Stimulated activated effector memory CD8-positive, alpha-beta T cell treated with anti-CD3 and anti-CD28 coated beads, Interleukin-12 subunit alpha, Interleukin-12 subunit beta, amount 100 ng/mL, for 72 hours (primary cell): Measurements from ENCODE around the gene TSSK1B.
"Not testable (repeated sequence)": the region's sequence is repeated elsewhere in the genome, so short reads cannot be mapped to it uniquely, and the experiment has no call there.

ENCODE experiments used
- ATAC-seq: fragments of 150-1000 bp; cut with Tn5 transposase; 2 replicates; pipeline ENCODE4 v1.10.0; 2021
- DNase-seq, 2 donors: peaks; one replicate each; pipeline ENCODE4 v3.0.0; 2021 to 2022; ENCODE audit warnings: low spot score in 2 of 2
- H3K27ac Mint-ChIP-seq: one replicate; pipeline ENCODE4 v1.8.0; 2022; ENCODE audit warnings: mild to moderate bottlenecking, mixed read lengths
- H3K36me3 Mint-ChIP-seq: one replicate; pipeline ENCODE4 v1.8.0; 2022; ENCODE audit warnings: mild to moderate bottlenecking, mixed read lengths
- H3K4me1 Mint-ChIP-seq: one replicate; pipeline ENCODE4 v1.8.0; 2022; ENCODE audit warnings: mixed read lengths
- H3K4me3 Mint-ChIP-seq: one replicate; pipeline ENCODE4 v1.8.0; 2022; ENCODE audit warnings: mild to moderate bottlenecking, mixed read lengths
- H3K9me3 Mint-ChIP-seq: one replicate; pipeline ENCODE4 v1.8.0; 2022; ENCODE audit warnings: mixed read lengths

TSSK1B gene, protein sequence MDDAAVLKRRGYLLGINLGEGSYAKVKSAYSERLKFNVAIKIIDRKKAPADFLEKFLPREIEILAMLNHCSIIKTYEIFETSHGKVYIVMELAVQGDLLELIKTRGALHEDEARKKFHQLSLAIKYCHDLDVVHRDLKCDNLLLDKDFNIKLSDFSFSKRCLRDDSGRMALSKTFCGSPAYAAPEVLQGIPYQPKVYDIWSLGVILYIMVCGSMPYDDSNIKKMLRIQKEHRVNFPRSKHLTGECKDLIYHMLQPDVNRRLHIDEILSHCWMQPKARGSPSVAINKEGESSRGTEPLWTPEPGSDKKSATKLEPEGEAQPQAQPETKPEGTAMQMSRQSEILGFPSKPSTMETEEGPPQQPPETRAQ

DNA sequence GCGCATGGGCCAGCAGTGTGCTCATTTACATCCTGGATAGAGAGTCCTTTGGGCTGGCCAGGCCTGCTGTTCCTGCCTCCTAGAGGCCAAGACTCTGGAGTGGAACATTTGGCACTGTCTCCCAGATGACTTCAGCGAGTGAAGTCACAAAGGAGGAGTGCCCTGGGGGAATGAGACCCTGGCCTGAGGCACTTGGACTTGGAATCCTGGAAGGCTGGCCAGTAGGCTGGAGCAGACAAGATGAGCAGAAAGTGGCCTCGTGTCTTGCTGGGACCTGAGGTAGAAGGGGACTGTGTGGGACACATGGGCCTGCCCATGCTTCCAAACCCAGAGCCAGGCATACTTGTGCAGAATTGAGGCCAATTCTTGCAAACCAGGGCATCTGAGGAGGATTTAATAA is at the start of gene TSSK1B:
TSSK1B (minus strand) TSS at position 101 of the 400 bp plus-strand sequence. CDS start 150 bp downstream, outside the sequence.
- no peak for ATAC-seq
- Mint-ChIP-seq H3K9me3 (no peaks in the 10 kb centered on the region), H3K27ac (no peak within 1 kb of the TSS), H3K4me1 (no peaks in the 10 kb centered on the region), H3K36me3 (no peaks in the 10 kb centered on the region), H3K4me3 (no peak within 1 kb of the TSS)
- DNase-seq, result no peak

DNA sequence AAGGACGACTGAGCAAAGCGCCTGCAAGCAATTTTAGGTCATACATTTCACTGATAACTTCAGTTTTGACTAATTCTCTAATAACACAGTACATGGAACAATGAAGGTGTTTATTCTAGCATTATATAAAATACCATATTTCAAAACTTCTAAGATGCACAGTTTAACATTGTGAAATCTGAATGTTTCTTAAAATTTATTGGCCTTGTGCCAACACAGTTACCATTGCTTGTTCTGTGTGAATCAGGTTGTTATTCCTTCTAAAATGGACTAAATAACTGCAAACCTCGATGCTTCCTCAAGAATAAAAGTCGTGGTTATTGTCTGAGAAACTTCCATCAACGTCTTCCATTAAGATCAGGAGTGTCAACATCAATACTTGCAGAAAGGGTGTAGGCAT is 45.5 kb upstream of the TSSK1B start:
- Mint-ChIP-seq H3K4me1 (no peaks in the 10 kb centered on the region), H3K9me3 (no peaks in the 10 kb centered on the region), H3K27ac (no peak overlapping the region), H3K4me3 (no peak overlapping the region), H3K36me3 (no peaks in the 10 kb centered on the region)
- ATAC-seq (no peak), DNase-seq (no peak)

DNA sequence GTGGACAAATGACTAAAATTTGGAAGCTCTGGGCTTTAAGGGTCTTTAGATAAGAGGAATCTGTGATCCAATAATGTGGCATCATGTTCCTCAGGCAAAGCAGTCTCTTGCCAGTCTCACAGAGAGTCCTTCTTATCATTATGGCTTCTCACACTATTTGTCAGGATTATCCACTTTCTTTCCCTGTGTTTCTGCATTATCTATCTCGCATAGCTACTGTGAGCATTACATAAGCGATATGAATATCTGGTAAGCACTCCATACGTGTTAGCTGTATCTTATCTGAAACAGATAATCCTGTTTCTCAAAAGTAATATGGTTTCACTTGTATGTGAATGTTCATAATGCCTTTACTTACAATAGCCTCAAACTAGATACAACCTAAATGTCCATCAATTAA is 43.9 kb upstream of the TSSK1B start:
- DNase-seq, result no peak
- H3K27ac Mint-ChIP-seq, result no peak overlapping the region
- no peaks in the 10 kb centered on the region for H3K36me3 Mint-ChIP-seq
- H3K4me3 Mint-ChIP-seq, result no peak overlapping the region
- no peaks in the 10 kb centered on the region for H3K4me1 Mint-ChIP-seq
- no peak for ATAC-seq
- H3K9me3 Mint-ChIP-seq, result no peaks in the 10 kb centered on the region

DNA sequence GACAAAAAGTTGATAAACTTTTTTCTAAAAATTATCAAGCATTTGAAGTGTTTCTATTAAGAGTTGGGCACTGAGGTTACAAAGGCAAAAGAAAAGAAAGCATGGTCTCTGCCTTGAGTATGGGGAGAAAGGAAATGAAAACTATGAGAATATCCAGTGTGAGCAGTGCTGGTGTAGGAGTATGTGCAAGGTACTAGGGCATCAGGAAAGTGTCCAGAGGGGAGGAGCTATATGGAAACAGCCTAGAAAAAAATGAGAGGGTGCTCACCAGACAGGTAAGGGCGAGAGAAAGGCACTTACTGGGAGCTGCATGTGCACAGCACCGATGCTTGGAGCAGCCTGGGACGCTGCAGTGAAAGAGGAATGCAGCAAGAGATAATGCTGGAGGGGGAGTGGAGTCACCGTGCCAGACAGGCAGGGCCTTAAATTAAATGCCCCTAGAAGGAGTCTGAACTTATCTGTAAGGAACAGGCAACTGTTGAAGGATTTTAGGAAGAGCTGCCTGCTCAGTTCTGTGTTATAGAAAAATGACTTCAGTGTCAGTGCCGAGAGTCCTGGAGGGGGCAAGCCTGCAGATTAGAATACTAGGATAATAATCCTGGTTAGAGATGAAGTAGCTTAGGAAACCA is 39.4 kb upstream of the TSSK1B start:
- Mint-ChIP-seq H3K4me3 (no peak overlapping the region), H3K9me3 (no peaks in the 10 kb centered on the region), H3K27ac (no peak overlapping the region), H3K4me1 (no peaks in the 10 kb centered on the region), H3K36me3 (no peaks in the 10 kb centered on the region)
- DNase-seq, result no peak
- no peak for ATAC-seq

DNA sequence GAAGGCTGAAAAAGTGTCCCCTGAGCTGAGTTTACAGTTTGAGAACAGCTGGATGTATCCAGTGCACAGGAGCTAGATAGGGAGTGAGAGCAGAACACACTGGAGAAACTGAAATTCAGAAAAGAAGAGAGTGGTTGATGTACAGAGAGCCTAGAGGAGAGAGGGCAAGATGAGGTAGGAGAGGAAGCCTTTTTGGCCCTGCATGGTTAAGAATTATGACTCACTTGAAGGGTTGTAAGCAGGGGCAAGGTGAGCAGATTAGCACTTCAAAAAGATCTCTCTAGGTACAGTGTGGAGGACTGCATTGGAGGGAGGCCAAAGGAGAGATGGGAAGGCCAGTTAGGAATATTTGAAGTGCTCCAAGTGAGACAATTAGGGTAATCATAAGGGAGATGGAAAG is 28.2 kb upstream of the TSSK1B start:
- ATAC-seq (no peak), DNase-seq (no peak)
- Mint-ChIP-seq H3K9me3 (no peaks in the 10 kb centered on the region), H3K4me1 (no peaks in the 10 kb centered on the region), H3K4me3 (no peak overlapping the region), H3K27ac (no peak overlapping the region), H3K36me3 (no peaks in the 10 kb centered on the region)

DNA sequence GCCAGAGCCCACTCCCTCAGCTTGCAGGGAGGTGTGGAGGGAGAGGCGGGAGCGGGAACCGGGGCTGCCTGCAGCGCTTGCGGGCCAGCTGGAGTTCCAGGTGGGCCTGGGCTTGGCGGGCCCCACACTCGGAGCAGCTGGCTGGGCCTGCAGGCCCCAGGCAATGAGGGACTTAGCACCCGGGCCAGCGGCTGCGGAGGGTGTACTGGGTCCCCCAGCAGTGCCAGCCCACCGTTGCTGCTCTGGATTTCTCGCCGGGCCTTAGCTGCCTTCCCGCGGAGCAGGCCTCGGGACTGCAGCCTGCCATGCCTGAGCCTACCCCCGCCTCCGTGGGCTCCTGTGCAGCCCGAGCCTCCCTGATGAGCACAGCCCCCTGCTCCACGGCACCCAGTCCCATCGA is 22.3 kb upstream of the TSSK1B start:
- not testable (repeated sequence) for DNase-seq, H3K36me3 Mint-ChIP-seq, H3K4me3 Mint-ChIP-seq, ATAC-seq, H3K9me3 Mint-ChIP-seq, H3K27ac Mint-ChIP-seq, H3K4me1 Mint-ChIP-seq

DNA sequence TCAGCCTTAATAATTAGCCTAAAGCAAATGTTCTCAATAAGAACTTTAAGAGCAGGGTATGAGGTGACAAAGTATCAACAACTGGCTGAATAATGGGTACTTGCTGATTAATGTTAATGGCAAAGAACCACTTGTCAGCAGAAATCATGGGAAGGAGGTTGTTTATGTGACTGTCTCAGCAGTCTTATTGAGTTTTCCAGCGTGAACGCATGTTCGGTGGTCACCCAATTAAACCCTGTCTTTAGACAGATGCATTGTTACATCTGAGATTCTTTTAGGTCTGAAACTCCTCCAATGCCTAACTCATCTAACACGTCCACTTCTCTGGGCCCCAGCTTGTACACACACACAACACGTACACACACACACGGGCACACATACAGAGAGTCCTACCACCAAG is 18.2 kb upstream of the TSSK1B start:
- H3K9me3 Mint-ChIP-seq, result no peaks in the 10 kb centered on the region
- H3K4me3 Mint-ChIP-seq, result no peak overlapping the region
- no peak overlapping the region for H3K27ac Mint-ChIP-seq
- no peaks in the 10 kb centered on the region for H3K36me3 Mint-ChIP-seq
- DNase-seq (no peak), ATAC-seq (no peak)
- peaks cover 5% of the 10 kb centered on the region for H3K4me1 Mint-ChIP-seq

DNA sequence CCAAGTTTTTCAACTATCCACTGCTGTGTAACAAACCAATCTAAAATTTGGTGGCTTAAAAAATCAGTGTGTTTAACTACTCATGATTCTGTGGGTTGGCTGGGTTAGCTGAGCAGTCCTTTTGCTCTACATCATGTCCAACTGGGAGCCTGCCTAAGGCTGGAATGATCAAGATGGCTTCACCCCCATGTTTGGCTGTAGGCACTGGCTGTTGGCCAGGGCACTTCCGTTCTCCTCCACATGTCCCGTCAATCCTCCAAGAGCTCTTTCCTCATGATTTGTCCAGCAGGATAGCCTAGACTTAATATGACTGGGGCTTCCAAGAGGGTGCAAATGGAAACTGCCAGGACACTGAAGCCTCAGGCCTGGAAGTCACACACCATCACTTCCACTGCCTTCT is 17.0 kb upstream of the TSSK1B start:
- no peaks in the 10 kb centered on the region for H3K9me3 Mint-ChIP-seq
- H3K27ac Mint-ChIP-seq, result no peak overlapping the region
- no peaks in the 10 kb centered on the region for H3K36me3 Mint-ChIP-seq
- H3K4me3 Mint-ChIP-seq, result no peak overlapping the region
- H3K4me1 Mint-ChIP-seq, result peaks cover 5% of the 10 kb centered on the region
- ATAC-seq (no peak), DNase-seq (no peak)

DNA sequence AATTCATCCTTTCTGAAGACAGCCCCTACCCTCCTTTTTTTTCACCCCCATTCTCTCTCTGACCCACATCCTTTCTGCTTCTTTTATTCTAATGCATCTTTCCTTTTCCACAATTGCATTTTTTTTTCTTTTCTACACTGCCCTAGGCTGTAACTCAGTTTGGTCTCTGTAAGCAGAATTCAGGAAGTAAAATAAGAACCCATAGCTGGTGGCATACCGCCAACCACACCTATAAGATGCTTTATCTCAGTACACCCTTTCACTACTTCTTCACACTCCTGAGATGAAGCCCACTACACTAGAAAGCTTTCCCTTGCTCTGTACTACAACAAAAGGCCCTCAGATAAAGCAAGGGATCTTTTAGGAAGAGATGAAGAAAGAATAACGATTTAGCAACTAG is 16.1 kb upstream of the TSSK1B start:
- Mint-ChIP-seq H3K9me3 (no peaks in the 10 kb centered on the region), H3K4me1 (peaks cover 5% of the 10 kb centered on the region), H3K36me3 (no peaks in the 10 kb centered on the region), H3K4me3 (no peak overlapping the region), H3K27ac (no peak overlapping the region)
- ATAC-seq (no peak), DNase-seq (no peak)

DNA sequence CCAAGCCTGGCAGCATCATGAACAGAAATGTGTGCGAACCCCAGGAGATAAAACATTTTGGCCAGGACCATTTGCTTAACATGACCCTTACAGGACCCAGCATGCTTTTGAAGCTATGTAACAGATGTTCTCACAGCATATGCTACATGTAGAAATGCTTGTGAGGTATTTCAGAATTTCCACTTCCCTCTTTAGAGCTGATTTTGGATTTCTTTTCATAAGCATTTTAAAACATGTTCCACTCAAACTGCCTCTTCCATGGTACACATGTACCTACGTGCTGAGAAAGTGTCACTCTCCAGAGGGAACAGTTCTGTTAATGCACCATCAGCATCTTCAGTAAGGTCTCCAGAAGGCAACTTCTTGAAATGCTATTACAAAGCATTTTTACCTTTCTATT is 15.7 kb upstream of the TSSK1B start:
- Mint-ChIP-seq H3K36me3 (no peaks in the 10 kb centered on the region), H3K9me3 (no peaks in the 10 kb centered on the region), H3K4me1 (peaks cover 5% of the 10 kb centered on the region), H3K27ac (no peak overlapping the region), H3K4me3 (no peak overlapping the region)
- ATAC-seq (no peak), DNase-seq (no peak)

DNA sequence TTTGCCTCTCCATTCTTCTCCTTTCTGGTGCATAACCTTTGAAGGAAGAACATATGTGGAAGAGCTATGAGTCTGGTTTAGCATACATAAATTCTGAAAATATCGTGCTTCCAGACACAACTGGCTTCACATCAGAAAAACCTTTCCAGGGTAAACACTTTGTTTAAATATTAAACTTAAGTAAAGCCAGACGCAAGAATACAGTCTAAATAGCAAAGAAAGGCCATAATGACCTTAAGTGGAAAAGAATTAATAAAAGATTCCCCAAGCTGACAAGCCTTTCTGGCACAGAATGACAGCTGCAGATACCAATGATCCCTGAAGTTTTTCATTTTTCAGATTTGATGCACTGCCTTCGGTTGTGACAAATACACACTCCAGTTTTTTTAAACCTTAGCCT is 13.5 kb upstream of the TSSK1B start:
- no peak overlapping the region for H3K27ac Mint-ChIP-seq
- H3K4me1 Mint-ChIP-seq, result peaks cover 5% of the 10 kb centered on the region
- H3K36me3 Mint-ChIP-seq, result no peaks in the 10 kb centered on the region
- no peak for DNase-seq
- H3K9me3 Mint-ChIP-seq, result no peaks in the 10 kb centered on the region
- H3K4me3 Mint-ChIP-seq, result no peak overlapping the region
- no peak for ATAC-seq

DNA sequence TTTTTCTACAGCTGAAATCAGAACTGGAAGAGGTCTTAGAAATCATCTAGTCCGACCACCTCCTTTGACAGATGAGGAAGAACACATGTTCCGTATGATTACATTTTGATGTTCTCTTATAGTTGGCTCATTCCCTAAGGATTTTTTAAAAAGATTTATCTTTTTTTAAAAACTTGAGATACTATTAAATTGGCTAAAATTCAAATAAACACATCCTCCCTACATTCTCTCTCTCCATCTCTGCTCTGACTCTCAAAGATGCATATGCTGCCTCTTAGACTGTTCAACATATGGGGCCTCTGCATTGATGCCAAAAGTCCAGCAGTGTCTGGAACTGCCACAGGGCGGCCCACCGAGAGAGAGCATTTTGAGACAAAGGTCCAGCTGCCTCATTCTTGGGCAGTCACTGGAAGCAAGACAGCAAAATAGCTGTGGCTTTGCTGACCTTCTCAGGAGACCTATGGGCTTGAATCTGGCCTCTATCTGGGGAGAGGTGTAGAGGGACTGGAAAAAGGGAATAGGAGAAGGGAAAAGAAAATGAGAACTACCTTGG is 12.8 kb upstream of the TSSK1B start:
- ATAC-seq (no peak), DNase-seq (no peak)
- Mint-ChIP-seq H3K9me3 (no peaks in the 10 kb centered on the region), H3K4me3 (no peak overlapping the region), H3K4me1 (peaks cover 5% of the 10 kb centered on the region), H3K27ac (no peak overlapping the region), H3K36me3 (no peaks in the 10 kb centered on the region)

DNA sequence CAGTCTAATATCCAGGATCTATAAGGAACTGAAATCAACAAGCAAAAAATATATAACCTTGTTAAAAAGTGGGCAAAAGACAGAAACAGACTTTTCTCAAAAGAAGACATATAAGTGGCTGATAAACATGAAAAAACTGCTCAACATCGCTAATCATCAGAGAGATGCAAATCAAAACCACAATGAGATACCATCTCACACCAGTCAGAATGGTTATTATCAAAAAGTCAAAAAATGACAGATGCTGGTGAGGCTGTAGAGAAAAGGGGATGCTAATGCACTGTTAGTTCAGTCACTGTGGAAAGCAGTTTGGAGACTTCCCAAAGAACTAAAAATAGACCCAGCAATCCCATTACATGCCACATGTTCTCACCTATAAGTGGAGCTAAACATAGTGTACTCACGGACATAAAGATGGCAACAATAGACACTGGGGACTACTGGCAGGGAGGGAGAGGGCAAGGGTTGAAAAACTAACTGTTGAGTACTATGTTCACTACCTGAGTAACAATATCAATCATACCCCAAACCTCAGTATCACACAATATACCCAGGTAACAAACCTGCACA is 11.7 kb upstream of the TSSK1B start:
- DNase-seq, result no peak
- Mint-ChIP-seq H3K4me3 (no peak overlapping the region), H3K27ac (no peak overlapping the region), H3K9me3 (no peaks in the 10 kb centered on the region), H3K4me1 (peaks cover 5% of the 10 kb centered on the region), H3K36me3 (no peaks in the 10 kb centered on the region)
- no peak for ATAC-seq

DNA sequence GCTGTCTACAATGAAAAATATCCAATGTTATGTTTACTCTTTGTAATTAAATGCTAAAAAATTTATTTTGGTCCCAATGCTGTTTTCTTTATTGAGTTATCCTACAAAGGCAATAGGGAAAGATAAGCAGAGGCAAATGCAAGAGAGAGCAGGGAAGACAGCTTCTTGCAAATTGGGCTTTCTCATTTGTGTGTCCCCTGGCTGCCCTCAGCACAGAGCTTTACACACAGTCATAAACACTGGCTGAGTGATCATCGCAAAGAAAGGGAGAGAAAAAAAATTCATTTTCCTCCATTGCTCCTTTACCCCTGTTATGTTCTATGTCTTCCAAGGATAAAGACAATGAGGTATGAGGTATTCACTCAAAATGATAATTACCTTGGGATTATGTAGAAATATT is 2.3 kb upstream of the TSSK1B start:
- DNase-seq (no peak), ATAC-seq (no peak)
- Mint-ChIP-seq H3K4me3 (no peak overlapping the region), H3K27ac (no peak overlapping the region), H3K36me3 (no peaks in the 10 kb centered on the region), H3K9me3 (no peaks in the 10 kb centered on the region), H3K4me1 (no peaks in the 10 kb centered on the region)

DNA sequence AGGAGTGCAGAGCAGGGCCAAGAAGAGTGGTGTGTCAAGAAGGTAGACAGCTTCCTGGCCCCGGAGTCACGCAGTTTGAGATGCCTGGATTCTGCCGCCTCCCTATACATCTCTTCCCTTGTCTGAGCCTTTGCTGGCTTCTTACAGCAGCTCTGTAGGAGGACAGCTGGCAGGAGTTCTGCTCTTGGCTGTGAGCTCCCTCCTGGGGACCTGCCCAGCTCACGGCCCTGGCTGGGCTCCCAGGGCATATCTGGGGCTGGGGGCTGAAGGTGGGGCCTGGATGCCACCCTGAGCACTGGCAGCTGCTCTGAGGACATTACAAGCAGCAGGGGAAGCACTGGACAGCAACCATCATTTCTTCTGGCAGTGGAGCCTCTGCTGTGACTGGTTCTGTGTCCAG is 786 bp upstream of the TSSK1B start:
- Mint-ChIP-seq H3K36me3 (no peaks in the 10 kb centered on the region), H3K4me1 (no peaks in the 10 kb centered on the region), H3K9me3 (no peaks in the 10 kb centered on the region), H3K27ac (no peak overlapping the region), H3K4me3 (no peak overlapping the region)
- DNase-seq (no peak), ATAC-seq (peak; percentile 34)
